HEK293 (cell line): ENCODE data around the gene PLEKHA6.

Experiments
- BCL11B ChIP-seq: fragments of 450-650 bp; formaldehyde crosslinking; IDR thresholded peaks from 2 replicates; pipeline ENCODE4 v1.5.1; 2016; ENCODE audit warnings: low read depth, missing biosample characterization, missing genetic modification characterization
- HOXD13 ChIP-seq: sonication (generic); formaldehyde crosslinking; IDR thresholded peaks from 2 replicates; pipeline ENCODE4 v1.8.0; 2022; ENCODE audit warnings: missing genetic modification reagents, borderline replicate concordance
- KLF10 ChIP-seq: fragments of 450-650 bp; IDR thresholded peaks from 2 replicates; pipeline ENCODE4 v1.5.1; 2018; ENCODE audit warnings: missing biosample characterization, mild to moderate bottlenecking, missing genetic modification characterization
- KLF7 ChIP-seq: fragments of 450-650 bp; formaldehyde crosslinking; IDR thresholded peaks from 2 replicates; pipeline ENCODE4 v1.5.1; 2016; ENCODE audit warnings: missing biosample characterization, missing genetic modification characterization, borderline replicate concordance
- OSR2 ChIP-seq: fragments of 450-650 bp; formaldehyde crosslinking; IDR thresholded peaks from 2 replicates; pipeline ENCODE4 v1.5.1; 2016; ENCODE audit warnings: missing biosample characterization, missing genetic modification characterization
- SP7 ChIP-seq: fragments of 450-650 bp; formaldehyde crosslinking; IDR thresholded peaks from 2 replicates; pipeline ENCODE4 v1.5.1; 2016; ENCODE audit warnings: missing biosample characterization, missing genetic modification characterization
- ZBTB17 ChIP-seq: fragments of 450-650 bp; formaldehyde crosslinking; IDR thresholded peaks from 2 replicates; pipeline ENCODE4 v1.5.1; 2016; ENCODE audit warnings: missing biosample characterization, missing genetic modification characterization
- ZFP3 ChIP-seq: fragments of 450-650 bp; formaldehyde crosslinking; IDR thresholded peaks from 2 replicates; pipeline ENCODE4 v1.5.1; 2016; ENCODE audit warnings: low read depth, missing biosample characterization, missing genetic modification characterization
- ZIC2 ChIP-seq: fragments of 450-650 bp; formaldehyde crosslinking; IDR thresholded peaks from 2 replicates; pipeline ENCODE4 v1.5.1; 2016; ENCODE audit warnings: missing biosample characterization, missing genetic modification characterization
- ZNF10 ChIP-seq: fragments of 450-650 bp; formaldehyde crosslinking; IDR thresholded peaks from 2 replicates; pipeline ENCODE4 v1.5.1; 2017; ENCODE audit warnings: missing biosample characterization, missing genetic modification characterization
- ZNF114 ChIP-seq: fragments of 450-650 bp; formaldehyde crosslinking; IDR thresholded peaks from 2 replicates; pipeline ENCODE4 v1.5.0; 2017; ENCODE audit warnings: missing biosample characterization, missing genetic modification characterization
- ZNF140 ChIP-seq: fragments of 450-650 bp; formaldehyde crosslinking; IDR thresholded peaks from 2 replicates; pipeline ENCODE4 v1.5.1; 2016; ENCODE audit warnings: missing biosample characterization, missing genetic modification characterization
- ZNF19 ChIP-seq: fragments of 450-650 bp; formaldehyde crosslinking; IDR thresholded peaks from 2 replicates; pipeline ENCODE4; 2016; ENCODE audit warnings: missing biosample characterization, missing genetic modification characterization, low read depth
- ZNF221 ChIP-seq: fragments of 450-650 bp; formaldehyde crosslinking; IDR thresholded peaks from 2 replicates; pipeline ENCODE4 v1.5.1; 2017; ENCODE audit warnings: missing biosample characterization, missing genetic modification characterization, borderline replicate concordance
- ZNF23 ChIP-seq: fragments of 450-650 bp; formaldehyde crosslinking; IDR thresholded peaks from 2 replicates; pipeline ENCODE4 v1.5.1; 2016; ENCODE audit warnings: missing biosample characterization, missing genetic modification characterization, borderline replicate concordance
- ZNF24 ChIP-seq: fragments of 450-650 bp; formaldehyde crosslinking; IDR thresholded peaks from 2 replicates; pipeline ENCODE4 v1.5.1; 2016; ENCODE audit warnings: missing biosample characterization, missing genetic modification characterization
- ZNF274 ChIP-seq, 2 experiments: fragments of 200-500 bp in 1 of 2; fragments of 450-650 bp in 1 of 2; sonication (Bioruptor generic) in 1 of 2; formaldehyde crosslinking in 1 of 2; IDR thresholded peaks; 2 replicates each; pipeline versions ENCODE4 v1.5.1 to v1.6.1; 2014 to 2016; ENCODE audit warnings: borderline replicate concordance in 1 of 2, inconsistent platforms in 1 of 2, low read length in 1 of 2, missing biosample characterization in 1 of 2, missing genetic modification characterization in 1 of 2
- ZNF350 ChIP-seq: fragments of 450-650 bp; formaldehyde crosslinking; IDR thresholded peaks from 2 replicates; pipeline ENCODE4 v1.5.0; 2017; ENCODE audit warnings: missing biosample characterization, mild to moderate bottlenecking, missing genetic modification characterization
- ZNF394 ChIP-seq: fragments of 450-650 bp; formaldehyde crosslinking; IDR thresholded peaks from 2 replicates; pipeline ENCODE4 v1.5.1; 2016; ENCODE audit warnings: missing biosample characterization, missing genetic modification characterization, mild to moderate bottlenecking, moderate library complexity, borderline replicate concordance
- ZNF510 ChIP-seq: fragments of 450-650 bp; formaldehyde crosslinking; IDR thresholded peaks from 2 replicates; pipeline ENCODE4 v1.5.1; 2018; ENCODE audit warnings: mild to moderate bottlenecking, missing genetic modification characterization, missing biosample characterization; ENCODE audit not compliant: insufficient replicate concordance
- ZNF514 ChIP-seq: fragments of 450-650 bp; formaldehyde crosslinking; IDR thresholded peaks from 2 replicates; pipeline ENCODE4 v1.5.1; 2016; ENCODE audit warnings: missing biosample characterization, missing genetic modification characterization
- ZNF548 ChIP-seq: fragments of 450-650 bp; formaldehyde crosslinking; IDR thresholded peaks from 2 replicates; pipeline ENCODE4 v1.5.1; 2016; ENCODE audit warnings: missing biosample characterization, missing genetic modification characterization
- ZNF76 ChIP-seq: fragments of 450-650 bp; formaldehyde crosslinking; IDR thresholded peaks from 2 replicates; pipeline ENCODE4; 2016; ENCODE audit warnings: low read depth, missing biosample characterization, missing genetic modification characterization, borderline replicate concordance
- ZNF792 ChIP-seq: fragments of 450-650 bp; formaldehyde crosslinking; IDR thresholded peaks from 2 replicates; pipeline ENCODE4 v1.5.1; 2016; ENCODE audit warnings: missing biosample characterization, missing genetic modification characterization
- TF ChIP-seq, protein P1 (sequence below): fragments of 450-650 bp; formaldehyde crosslinking; IDR thresholded peaks from 2 replicates; pipeline ENCODE4 v1.5.1; 2017; ENCODE audit warnings: missing biosample characterization, mild to moderate bottlenecking, missing genetic modification characterization, moderate library complexity
- TF ChIP-seq, protein P2 (sequence below): fragments of 450-650 bp; formaldehyde crosslinking; IDR thresholded peaks from 2 replicates; pipeline ENCODE4 v1.5.1; 2016; ENCODE audit warnings: missing biosample characterization, missing genetic modification characterization
- TF ChIP-seq, protein P3 (sequence below): fragments of 450-650 bp; formaldehyde crosslinking; IDR thresholded peaks from 2 replicates; pipeline ENCODE4 v1.5.1; 2016; ENCODE audit warnings: missing biosample characterization, missing genetic modification characterization
- TF ChIP-seq, protein P4 (sequence below): fragments of 450-650 bp; formaldehyde crosslinking; IDR thresholded peaks from 2 replicates; pipeline ENCODE4 v1.5.1; 2017; ENCODE audit warnings: missing biosample characterization, missing genetic modification characterization
- TF ChIP-seq, protein P5 (sequence below): fragments of 450-650 bp; formaldehyde crosslinking; IDR thresholded peaks from 2 replicates; pipeline ENCODE4 v1.5.1; 2016; ENCODE audit warnings: missing biosample characterization, missing genetic modification characterization
- TF ChIP-seq, protein P6 (sequence below): fragments of 450-650 bp; formaldehyde crosslinking; IDR thresholded peaks from 2 replicates; pipeline ENCODE4 v1.5.1; 2016; ENCODE audit warnings: missing biosample characterization, missing genetic modification characterization

The PLEKHA6 gene

DNA sequence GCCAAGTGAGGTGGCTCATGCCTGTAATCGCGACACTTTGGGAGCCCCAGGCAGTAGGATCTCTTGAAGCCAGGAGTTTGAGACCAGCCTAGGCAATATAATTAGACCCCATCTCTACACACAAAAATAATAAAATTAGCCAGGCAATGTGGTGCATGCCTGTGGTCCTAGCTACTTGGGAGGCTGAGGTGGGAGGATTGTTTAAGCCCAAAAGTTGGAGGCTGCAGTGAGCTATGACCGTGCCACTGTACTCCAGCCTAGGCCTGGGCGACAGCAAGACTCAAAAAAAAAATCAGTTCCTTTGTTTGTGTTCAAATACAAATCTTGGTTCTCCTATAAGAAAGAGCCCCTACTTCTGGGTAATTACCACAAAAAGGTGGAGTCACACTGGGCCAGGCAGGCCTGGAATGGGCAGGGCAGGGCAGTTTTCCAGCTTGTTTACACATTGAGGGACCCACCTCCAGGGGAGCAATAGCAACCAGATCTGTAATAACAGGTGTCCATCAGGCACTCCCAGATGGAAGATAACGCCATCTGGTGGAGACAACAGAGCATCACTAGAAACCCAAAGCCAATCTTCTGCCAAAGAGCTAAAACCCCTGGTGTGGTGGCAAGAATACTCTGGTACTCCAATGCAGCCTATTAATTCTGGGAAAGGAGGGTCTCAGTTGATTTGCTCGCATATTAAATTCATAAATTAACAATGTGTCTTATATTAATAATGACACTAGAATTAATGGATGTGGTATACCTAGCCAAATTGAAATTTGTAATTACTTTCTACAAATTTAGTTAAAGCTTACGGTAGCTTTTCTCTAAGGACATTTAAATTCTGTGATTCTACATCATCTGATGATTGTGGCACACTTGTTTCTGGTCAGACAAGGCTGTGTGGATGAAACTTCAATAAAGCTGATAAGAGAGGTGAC is 38.7 kb upstream of the PLEKHA6 start (continued):
- TF ChIP-seq ZNF394 (no peak), ZNF274 (IDR thresholded peaks at IDR 0.05; ENCODE audit: low read length) (no peak), ZNF274 (tag by site-specific recombination; IDR thresholded peaks at IDR 0.05; ENCODE audit: borderline replicate concordance) (no peak), ZFP3 (tag by site-specific recombination) (no peak), ZNF114 (no peak), SP7 (tag by site-specific recombination) (peak; percentile 93), ZNF140 (tag by site-specific recombination) (no peak), ZNF548 (tag by site-specific recombination) (peak; percentile 36; the same call in 1 of the 2 replicates), ZNF24 (tag by site-specific recombination) (no peak), ZNF350 (tag by site-specific recombination) (no peak), ZNF792 (tag by site-specific recombination) (no peak), ZNF19 (tag by site-specific recombination) (no peak), BCL11B (tag by site-specific recombination) (no peak), ZNF10 (no peak), KLF7 (tag by site-specific recombination) (no peak), OSR2 (tag by site-specific recombination) (no peak), HOXD13 (CRISPR knock-in tag) (no peak), KLF10 (no peak), ZNF514 (tag by site-specific recombination) (no peak), ZNF76 (tag by site-specific recombination) (no peak; the same call in 1 of the 2 replicates), ZNF23 (tag by site-specific recombination) (no peak), ZNF221 (tag by site-specific recombination) (no peak), ZBTB17 (tag by site-specific recombination) (peak; percentile 44; the same call in 1 of the 2 replicates), ZNF510 (no peak), ZIC2 (tag by site-specific recombination) (0 out of 2 replicates have a peak, but pooled peaks have one; percentile 19)
- TF ChIP-seq, protein P1, sequence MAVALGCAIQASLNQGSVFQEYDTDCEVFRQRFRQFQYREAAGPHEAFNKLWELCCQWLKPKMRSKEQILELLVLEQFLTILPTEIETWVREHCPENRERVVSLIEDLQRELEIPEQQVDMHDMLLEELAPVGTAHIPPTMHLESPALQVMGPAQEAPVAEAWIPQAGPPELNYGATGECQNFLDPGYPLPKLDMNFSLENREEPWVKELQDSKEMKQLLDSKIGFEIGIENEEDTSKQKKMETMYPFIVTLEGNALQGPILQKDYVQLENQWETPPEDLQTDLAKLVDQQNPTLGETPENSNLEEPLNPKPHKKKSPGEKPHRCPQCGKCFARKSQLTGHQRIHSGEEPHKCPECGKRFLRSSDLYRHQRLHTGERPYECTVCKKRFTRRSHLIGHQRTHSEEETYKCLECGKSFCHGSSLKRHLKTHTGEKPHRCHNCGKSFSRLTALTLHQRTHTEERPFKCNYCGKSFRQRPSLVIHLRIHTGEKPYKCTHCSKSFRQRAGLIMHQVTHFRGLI (tag by site-specific recombination), result no peak
- TF ChIP-seq, protein P2, sequence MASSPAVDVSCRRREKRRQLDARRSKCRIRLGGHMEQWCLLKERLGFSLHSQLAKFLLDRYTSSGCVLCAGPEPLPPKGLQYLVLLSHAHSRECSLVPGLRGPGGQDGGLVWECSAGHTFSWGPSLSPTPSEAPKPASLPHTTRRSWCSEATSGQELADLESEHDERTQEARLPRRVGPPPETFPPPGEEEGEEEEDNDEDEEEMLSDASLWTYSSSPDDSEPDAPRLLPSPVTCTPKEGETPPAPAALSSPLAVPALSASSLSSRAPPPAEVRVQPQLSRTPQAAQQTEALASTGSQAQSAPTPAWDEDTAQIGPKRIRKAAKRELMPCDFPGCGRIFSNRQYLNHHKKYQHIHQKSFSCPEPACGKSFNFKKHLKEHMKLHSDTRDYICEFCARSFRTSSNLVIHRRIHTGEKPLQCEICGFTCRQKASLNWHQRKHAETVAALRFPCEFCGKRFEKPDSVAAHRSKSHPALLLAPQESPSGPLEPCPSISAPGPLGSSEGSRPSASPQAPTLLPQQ (tag by site-specific recombination), result peak; percentile 97
- TF ChIP-seq, protein P3, sequence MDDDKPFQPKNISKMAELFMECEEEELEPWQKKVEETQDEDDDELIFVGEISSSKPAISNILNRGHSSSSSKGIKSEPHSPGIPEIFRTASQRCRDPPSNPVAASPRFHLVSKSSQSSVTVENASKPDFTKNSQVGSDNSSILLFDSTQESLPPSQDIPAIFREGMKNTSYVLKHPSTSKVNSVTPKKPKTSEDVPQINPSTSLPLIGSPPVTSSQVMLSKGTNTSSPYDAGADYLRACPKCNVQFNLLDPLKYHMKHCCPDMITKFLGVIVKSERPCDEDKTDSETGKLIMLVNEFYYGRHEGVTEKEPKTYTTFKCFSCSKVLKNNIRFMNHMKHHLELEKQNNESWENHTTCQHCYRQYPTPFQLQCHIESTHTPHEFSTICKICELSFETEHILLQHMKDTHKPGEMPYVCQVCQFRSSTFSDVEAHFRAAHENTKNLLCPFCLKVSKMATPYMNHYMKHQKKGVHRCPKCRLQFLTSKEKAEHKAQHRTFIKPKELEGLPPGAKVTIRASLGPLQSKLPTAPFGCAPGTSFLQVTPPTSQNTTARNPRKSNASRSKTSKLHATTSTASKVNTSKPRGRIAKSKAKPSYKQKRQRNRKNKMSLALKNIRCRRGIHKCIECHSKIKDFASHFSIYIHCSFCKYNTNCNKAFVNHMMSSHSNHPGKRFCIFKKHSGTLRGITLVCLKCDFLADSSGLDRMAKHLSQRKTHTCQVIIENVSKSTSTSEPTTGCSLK (tag by site-specific recombination), result no peak
- TF ChIP-seq, protein P4, sequence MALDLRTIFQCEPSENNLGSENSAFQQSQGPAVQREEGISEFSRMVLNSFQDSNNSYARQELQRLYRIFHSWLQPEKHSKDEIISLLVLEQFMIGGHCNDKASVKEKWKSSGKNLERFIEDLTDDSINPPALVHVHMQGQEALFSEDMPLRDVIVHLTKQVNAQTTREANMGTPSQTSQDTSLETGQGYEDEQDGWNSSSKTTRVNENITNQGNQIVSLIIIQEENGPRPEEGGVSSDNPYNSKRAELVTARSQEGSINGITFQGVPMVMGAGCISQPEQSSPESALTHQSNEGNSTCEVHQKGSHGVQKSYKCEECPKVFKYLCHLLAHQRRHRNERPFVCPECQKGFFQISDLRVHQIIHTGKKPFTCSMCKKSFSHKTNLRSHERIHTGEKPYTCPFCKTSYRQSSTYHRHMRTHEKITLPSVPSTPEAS (tag by site-specific recombination), result no peak
- TF ChIP-seq, protein P5, sequence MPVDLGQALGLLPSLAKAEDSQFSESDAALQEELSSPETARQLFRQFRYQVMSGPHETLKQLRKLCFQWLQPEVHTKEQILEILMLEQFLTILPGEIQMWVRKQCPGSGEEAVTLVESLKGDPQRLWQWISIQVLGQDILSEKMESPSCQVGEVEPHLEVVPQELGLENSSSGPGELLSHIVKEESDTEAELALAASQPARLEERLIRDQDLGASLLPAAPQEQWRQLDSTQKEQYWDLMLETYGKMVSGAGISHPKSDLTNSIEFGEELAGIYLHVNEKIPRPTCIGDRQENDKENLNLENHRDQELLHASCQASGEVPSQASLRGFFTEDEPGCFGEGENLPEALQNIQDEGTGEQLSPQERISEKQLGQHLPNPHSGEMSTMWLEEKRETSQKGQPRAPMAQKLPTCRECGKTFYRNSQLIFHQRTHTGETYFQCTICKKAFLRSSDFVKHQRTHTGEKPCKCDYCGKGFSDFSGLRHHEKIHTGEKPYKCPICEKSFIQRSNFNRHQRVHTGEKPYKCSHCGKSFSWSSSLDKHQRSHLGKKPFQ (tag by site-specific recombination), result no peak
- TF ChIP-seq, protein P6, sequence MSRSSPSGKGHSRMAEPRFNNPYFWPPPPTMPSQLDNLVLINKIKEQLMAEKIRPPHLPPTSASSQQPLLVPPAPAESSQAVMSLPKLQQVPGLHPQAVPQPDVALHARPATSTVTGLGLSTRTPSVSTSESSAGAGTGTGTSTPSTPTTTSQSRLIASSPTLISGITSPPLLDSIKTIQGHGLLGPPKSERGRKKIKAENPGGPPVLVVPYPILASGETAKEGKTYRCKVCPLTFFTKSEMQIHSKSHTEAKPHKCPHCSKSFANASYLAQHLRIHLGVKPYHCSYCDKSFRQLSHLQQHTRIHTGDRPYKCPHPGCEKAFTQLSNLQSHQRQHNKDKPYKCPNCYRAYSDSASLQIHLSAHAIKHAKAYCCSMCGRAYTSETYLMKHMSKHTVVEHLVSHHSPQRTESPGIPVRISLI, result no peak
